Kidney tubule cell (primary cell): ENCODE data around the gene MOCOS.

Experiments used
- DNase-seq: peaks from one replicate; pipeline ENCODE4 v3.0.0-alpha.2; 2018; ENCODE audit warnings: low spot score

The MOCOS gene

GRCh38 chr18:36304723-36305122 is 117.4 kb downstream of the MOCOS start:
- no peak for DNase-seq

- no peak for DNase-seq
Measured at GRCh38 chr18:36305375-36305774, 118.1 kb downstream of the MOCOS start.

GRCh38 chr18:36307513-36307912 is 120.2 kb downstream of the MOCOS start:
- DNase-seq = no peak

- no peak for DNase-seq
Measured at GRCh38 chr18:36308711-36309435, 121.6 kb downstream of the MOCOS start.

GRCh38 chr18:36309436-36310391 is 122.4 kb downstream of the MOCOS start:
- peak; percentile 100 for DNase-seq

GRCh38 chr18:36311026-36311570 is 123.8 kb downstream of the MOCOS start:
- DNase-seq = no peak

GRCh38 chr18:36312806-36313395 is 125.6 kb downstream of the MOCOS start:
- no peak for DNase-seq

GRCh38 chr18:36314098-36314497 is 126.8 kb downstream of the MOCOS start:
- no peak for DNase-seq

GRCh38 chr18:36314754-36315153 is 127.5 kb downstream of the MOCOS start:
- DNase-seq = peak; percentile 97

GRCh38 chr18:36315736-36316135 is 128.4 kb downstream of the MOCOS start:
- DNase-seq = peak; percentile 89

GRCh38 chr18:36316246-36316645 is 128.9 kb downstream of the MOCOS start:
- no peak for DNase-seq
